Naive thymus-derived CD8-positive, alpha-beta T cell (primary cell): ENCODE results near the gene SLC4A4. TPM values are rescaled to one million over a fixed set of nuclear protein-coding genes. Genes with fewer than 3 reads are reported as not detected.

ENCODE experiments used
- ATAC-seq, 2 donors: fragments of 150-1000 bp; cut with Tn5 transposase in 1 of 2; sonication (Bioruptor Pico), chemical (Tn5 transposase) in 1 of 2; 1 replicate in 1 of 2; 2 replicates in 1 of 2; pipeline ENCODE4 v1.10.0; 2021; ENCODE audit warnings: mild to moderate bottlenecking in 2 of 2, moderate library complexity in 2 of 2
- POLR2A ChIA-PET: fragments of 350-600 bp; sonication (Branson Sonifier 250); formaldehyde crosslinking; loops from one replicate; lab custom pipeline; 2021; ENCODE audit warnings: antibody characterized with exemption; lab: Charles Lee
- DNase-seq, 10 donors: peaks; one replicate each; pipeline versions ENCODE4 v3.0.0 to v3.0.0-alpha.2; 2020 to 2022
- H3K27ac Mint-ChIP-seq, 10 donors: one replicate each; pipeline ENCODE4 v1.8.0; 2020 to 2022; ENCODE audit warnings: mild to moderate bottlenecking in 10 of 10, mixed read lengths in 10 of 10, moderate library complexity in 4 of 10, inconsistent platforms in 1 of 10
- H3K27me3 Mint-ChIP-seq, 5 donors: one replicate each; pipeline ENCODE4 v1.8.0; 2021 to 2022; ENCODE audit warnings: mixed read lengths in 5 of 5
- H3K36me3 Mint-ChIP-seq, 3 donors: one replicate each; pipeline ENCODE4 v1.8.0; 2020 to 2022; ENCODE audit warnings: mixed read lengths in 3 of 3, mild to moderate bottlenecking in 2 of 3, inconsistent platforms in 1 of 3
- H3K4me1 Mint-ChIP-seq, 4 donors: one replicate each; pipeline ENCODE4 v1.8.0; 2021 to 2022; ENCODE audit warnings: mixed read lengths in 4 of 4
- H3K4me3 Mint-ChIP-seq, 10 donors: one replicate each; pipeline ENCODE4 v1.8.0; 2020 to 2022; ENCODE audit warnings: mild to moderate bottlenecking in 10 of 10, mixed read lengths in 10 of 10, moderate library complexity in 6 of 10, inconsistent platforms in 1 of 10
- H3K9me3 Mint-ChIP-seq, 9 donors: one replicate each; pipeline ENCODE4 v1.8.0; 2020 to 2022; ENCODE audit warnings: mixed read lengths in 9 of 9, mild to moderate bottlenecking in 3 of 9, inconsistent platforms in 1 of 9, moderate library complexity in 1 of 9
- polyA plus RNA-seq, 3 donors: library from polyadenylated mRNA; unstranded; fragments of 300-500 nt; fragmentation: Illumina TruSeq; gene quantifications; one replicate each; pipeline ENCODE4 v1.2.3, GENCODE V29; 2021
- total RNA-seq, 8 experiments: library from RNA in 2 of 8; stranded (reverse) in 2 of 8; gene quantifications; one replicate each; pipeline ENCODE4 v1.2.3 and lab custom pipeline; 2021 to 2026

SLC4A4 gene
- total and polyA plus RNA-seq, 5 experiments from 2014 or later = 0.08 to 4.2 (median 0.13) TPM

- no peak for ATAC-seq
- H3K4me3 Mint-ChIP-seq = no peak overlapping the region
- H3K27me3 Mint-ChIP-seq = peaks cover 0 to 1% (median 0%) of the 10 kb centered on the region in 5 donors
- no peaks in the 10 kb centered on the region for H3K4me1 Mint-ChIP-seq
- POLR2A ChIA-PET = no interaction called here
- no peak overlapping the region for H3K27ac Mint-ChIP-seq
- no peaks in the 10 kb centered on the region for H3K36me3 Mint-ChIP-seq
- H3K9me3 Mint-ChIP-seq = no peaks in the 10 kb centered on the region
- DNase-seq = no peak
Measured at GRCh38 chr4:71367546-71367945, 28.7 kb downstream of the SLC4A4 start.

- Mint-ChIP-seq H3K27ac (no peak overlapping the region), H3K4me1 (no peaks in the 10 kb centered on the region), H3K4me3 (no peak overlapping the region), H3K27me3 (no peaks in the 10 kb centered on the region), H3K36me3 (no peaks in the 10 kb centered on the region), H3K9me3 (no peaks in the 10 kb centered on the region)
- POLR2A ChIA-PET = no interaction called here
- no peak for ATAC-seq
- no peak for DNase-seq
Measured at GRCh38 chr4:71368906-71369305, 30.1 kb downstream of the SLC4A4 start.

- Mint-ChIP-seq H3K4me1 (no peaks in the 10 kb centered on the region), H3K27ac (no peak overlapping the region), H3K36me3 (no peaks in the 10 kb centered on the region), H3K27me3 (no peaks in the 10 kb centered on the region), H3K9me3 (no peaks in the 10 kb centered on the region), H3K4me3 (no peak overlapping the region)
- DNase-seq (no peak), ATAC-seq (no peak)
- POLR2A ChIA-PET = no interaction called here
Measured at GRCh38 chr4:71369536-71369935, 30.7 kb downstream of the SLC4A4 start.

GRCh38 chr4:71375494-71375893 lies 36.7 kb downstream of the SLC4A4 start:
- Mint-ChIP-seq H3K36me3 (no peaks in the 10 kb centered on the region), H3K27ac (no peak overlapping the region), H3K4me1 (no peaks in the 10 kb centered on the region), H3K4me3 (no peak overlapping the region), H3K27me3 (no peaks in the 10 kb centered on the region), H3K9me3 (no peaks in the 10 kb centered on the region)
- ATAC-seq (no peak), DNase-seq (no peak)
- POLR2A ChIA-PET = no interaction called here

- no peak for ATAC-seq
- Mint-ChIP-seq H3K4me1 (no peaks in the 10 kb centered on the region), H3K36me3 (no peaks in the 10 kb centered on the region), H3K9me3 (no peaks in the 10 kb centered on the region), H3K4me3 (no peak overlapping the region), H3K27ac (no peak overlapping the region), H3K27me3 (no peaks in the 10 kb centered on the region)
- POLR2A ChIA-PET = no interaction called here
- DNase-seq = no peak
Measured at GRCh38 chr4:71377561-71377960, 38.7 kb downstream of the SLC4A4 start.

- ATAC-seq (no peak), DNase-seq (no peak)
- Mint-ChIP-seq H3K36me3 (no peaks in the 10 kb centered on the region), H3K4me1 (no peaks in the 10 kb centered on the region), H3K27me3 (no peaks in the 10 kb centered on the region), H3K27ac (no peak overlapping the region), H3K4me3 (no peak overlapping the region), H3K9me3 (no peaks in the 10 kb centered on the region)
- POLR2A ChIA-PET = no interaction called here
Measured at GRCh38 chr4:71379126-71379525, 40.3 kb downstream of the SLC4A4 start.

GRCh38 chr4:71380788-71381187 lies 42.0 kb downstream of the SLC4A4 start:
- Mint-ChIP-seq H3K9me3 (no peaks in the 10 kb centered on the region), H3K27me3 (peaks cover 0 to 2% (median 0%) of the 10 kb centered on the region in 5 donors), H3K4me3 (no peak overlapping the region), H3K27ac (no peak overlapping the region), H3K4me1 (no peaks in the 10 kb centered on the region), H3K36me3 (no peaks in the 10 kb centered on the region)
- DNase-seq = no peak
- POLR2A ChIA-PET = no interaction called here
- no peak for ATAC-seq

GRCh38 chr4:71382125-71382899 lies 43.5 kb downstream of the SLC4A4 start:
- DNase-seq (no peak), ATAC-seq (no peak)
- Mint-ChIP-seq H3K4me1 (no peaks in the 10 kb centered on the region), H3K27ac (no peak overlapping the region), H3K4me3 (no peak overlapping the region), H3K36me3 (no peaks in the 10 kb centered on the region), H3K27me3 (peaks cover 0 to 4% (median 1%) of the 10 kb centered on the region in 5 donors), H3K9me3 (no peaks in the 10 kb centered on the region)
- POLR2A ChIA-PET = no interaction called here

- H3K27ac Mint-ChIP-seq = no peak overlapping the region
- peaks cover 0 to 4% (median 1%) of the 10 kb centered on the region in 5 donors for H3K27me3 Mint-ChIP-seq
- no peaks in the 10 kb centered on the region for H3K4me1 Mint-ChIP-seq
- ATAC-seq (no peak), DNase-seq (no peak)
- no peak overlapping the region for H3K4me3 Mint-ChIP-seq
- no peaks in the 10 kb centered on the region for H3K36me3 Mint-ChIP-seq
- POLR2A ChIA-PET = no interaction called here
- no peaks in the 10 kb centered on the region for H3K9me3 Mint-ChIP-seq
Measured at GRCh38 chr4:71382900-71383560, 44.2 kb downstream of the SLC4A4 start.

GRCh38 chr4:71383984-71384383 lies 45.2 kb downstream of the SLC4A4 start:
- POLR2A ChIA-PET = no interaction called here
- ATAC-seq = no peak
- H3K27me3 Mint-ChIP-seq = peaks cover 0 to 4% (median 1%) of the 10 kb centered on the region in 5 donors
- no peak for DNase-seq
- no peak overlapping the region for H3K4me3 Mint-ChIP-seq
- H3K4me1 Mint-ChIP-seq = no peaks in the 10 kb centered on the region
- no peaks in the 10 kb centered on the region for H3K9me3 Mint-ChIP-seq
- H3K36me3 Mint-ChIP-seq = no peaks in the 10 kb centered on the region
- H3K27ac Mint-ChIP-seq = no peak overlapping the region

- no peak overlapping the region for H3K27ac Mint-ChIP-seq
- no peaks in the 10 kb centered on the region for H3K4me1 Mint-ChIP-seq
- H3K36me3 Mint-ChIP-seq = no peaks in the 10 kb centered on the region
- POLR2A ChIA-PET = no interaction called here
- DNase-seq (no peak), ATAC-seq (no peak)
- no peak overlapping the region for H3K4me3 Mint-ChIP-seq
- H3K9me3 Mint-ChIP-seq = no peaks in the 10 kb centered on the region
- H3K27me3 Mint-ChIP-seq = peaks cover 2 to 22% (median 9%) of the 10 kb centered on the region in 5 donors
Measured at GRCh38 chr4:71389149-71389827, 50.5 kb downstream of the SLC4A4 start.

GRCh38 chr4:71392109-71392508 lies 53.3 kb downstream of the SLC4A4 start:
- Mint-ChIP-seq H3K9me3 (no peaks in the 10 kb centered on the region), H3K4me3 (no peak overlapping the region), H3K27ac (no peak overlapping the region), H3K4me1 (no peaks in the 10 kb centered on the region), H3K27me3 (peaks cover 2 to 26% (median 8%) of the 10 kb centered on the region in 5 donors), H3K36me3 (no peaks in the 10 kb centered on the region)
- ATAC-seq (no peak), DNase-seq (no peak)
- POLR2A ChIA-PET = no interaction called here

- H3K9me3 Mint-ChIP-seq = no peaks in the 10 kb centered on the region
- H3K4me3 Mint-ChIP-seq = no peak overlapping the region
- H3K36me3 Mint-ChIP-seq = no peaks in the 10 kb centered on the region
- H3K27me3 Mint-ChIP-seq = peaks cover 2 to 26% (median 7%) of the 10 kb centered on the region in 5 donors
- no peak overlapping the region for H3K27ac Mint-ChIP-seq
- ATAC-seq = no peak
- H3K4me1 Mint-ChIP-seq = no peaks in the 10 kb centered on the region
- POLR2A ChIA-PET = no interaction called here
- DNase-seq = no peak
Measured at GRCh38 chr4:71396382-71396781, 57.6 kb downstream of the SLC4A4 start.
